ENCODE measurements around the gene CTIF. TPM values are rescaled to one million over a fixed set of nuclear protein-coding genes. Genes with fewer than 3 reads are reported as not detected.

Gene CTIF
- total and polyA plus RNA-seq, 4 donors, result 10.6 to 26.7 (median 12.3) TPM

DNA sequence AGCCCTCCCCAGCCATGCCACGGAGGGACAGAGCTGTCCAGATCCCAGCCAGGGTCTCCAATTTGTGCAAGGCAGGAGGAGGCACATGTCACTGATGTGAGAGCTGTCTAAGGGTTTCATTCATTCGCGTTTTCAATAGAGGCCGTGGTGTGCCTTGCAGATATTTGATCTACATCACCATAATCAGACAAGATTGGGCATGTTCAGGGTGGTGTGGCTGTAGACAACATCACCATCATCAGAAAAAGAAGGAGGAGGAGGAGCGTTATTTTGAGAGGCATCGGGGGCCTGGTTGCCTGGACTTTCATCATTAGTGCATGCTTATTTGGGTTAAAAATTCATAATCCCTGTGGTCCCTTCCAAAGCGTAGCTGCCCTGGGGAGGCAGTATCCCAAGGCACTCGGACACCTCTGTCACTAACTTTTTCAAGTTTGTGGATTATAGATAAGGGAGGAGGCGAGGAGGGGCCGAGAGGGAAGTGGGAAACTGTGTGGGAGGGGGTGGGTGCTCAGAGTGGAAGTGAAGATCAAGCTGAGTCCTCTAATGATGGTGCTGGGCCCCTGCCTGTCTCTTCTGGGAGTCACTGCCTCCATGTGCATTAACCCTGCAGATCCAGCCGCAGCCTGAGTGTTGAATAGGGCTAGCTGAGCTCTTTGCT lies 194.1 kb downstream of the CTIF start (continued):
- TF ChIP-seq JUND (IDR thresholded peaks at IDR 0.05) (no peak), YY1 (IDR thresholded peaks at IDR 0.05) (no peak), EGR1 (IDR thresholded peaks at IDR 0.05; ENCODE audit: low read depth in 2 of 2) (no peak), HNF4G (IDR thresholded peaks at IDR 0.05) (no peak), FOXA1 (IDR thresholded peaks at IDR 0.05) (no peak), FOXA2 (IDR thresholded peaks at IDR 0.05) (no peak)

GRCh38 chr18:48733643-48734253 lies 194.9 kb downstream of the CTIF start:
- H3K4me3 ChIP-seq (ENCODE audit: low read depth in 1 of 3, low read length in 3 of 3), result no peak overlapping the region
- H3K27me3 ChIP-seq (ENCODE audit: control insufficient read depth in 4 of 4, insufficient read depth in 4 of 4, low read length in 3 of 4), result no peaks in the 10 kb centered on the region
- H3K27ac ChIP-seq (ENCODE audit: low read depth in 1 of 2, low read length in 2 of 2), result no peak overlapping the region
- H3K4me1 ChIP-seq (ENCODE audit: control insufficient read depth in 4 of 4, insufficient read depth in 4 of 4, low read length in 3 of 4), result peaks cover 0 to 1% (median 0%) of the 10 kb centered on the region in 4 donors
- no peak for DNase-seq (ENCODE audit: low spot score)
- TF ChIP-seq CTCF (IDR thresholded peaks at IDR 0.05; ENCODE audit: low read depth, low read length, missing input control) (no peak), HNF4G (IDR thresholded peaks at IDR 0.05) (no peak), NR2F2 (IDR thresholded peaks at IDR 0.05) (no peak), RAD21 (IDR thresholded peaks at IDR 0.05) (no peak), YY1 (IDR thresholded peaks at IDR 0.05) (no peak), MAX (IDR thresholded peaks at IDR 0.05) (no peak), GABPA (IDR thresholded peaks at IDR 0.05 in 1 of 2, conservative IDR thresholded peaks at IDR 0.05 in 1 of 2) (no peak), FOXA2 (IDR thresholded peaks at IDR 0.05) (no peak), RXRA (IDR thresholded peaks at IDR 0.05) (no peak), ZBTB33 (IDR thresholded peaks at IDR 0.05) (no peak), SP1 (IDR thresholded peaks at IDR 0.05) (no peak), FOXA1 (IDR thresholded peaks at IDR 0.05) (no peak), HNF4A (conservative IDR thresholded peaks at IDR 0.05) (no peak), TAF1 (conservative IDR thresholded peaks at IDR 0.05) (no peak), JUND (IDR thresholded peaks at IDR 0.05) (no peak), EGR1 (IDR thresholded peaks at IDR 0.05; ENCODE audit: low read depth in 2 of 2) (no peak), REST (IDR thresholded peaks at IDR 0.05) (no peak)
- TF ChIP-seq, protein P1, sequence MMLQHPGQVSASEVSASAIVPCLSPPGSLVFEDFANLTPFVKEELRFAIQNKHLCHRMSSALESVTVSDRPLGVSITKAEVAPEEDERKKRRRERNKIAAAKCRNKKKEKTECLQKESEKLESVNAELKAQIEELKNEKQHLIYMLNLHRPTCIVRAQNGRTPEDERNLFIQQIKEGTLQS (IDR thresholded peaks at IDR 0.05), result no peak
- H3K9ac ChIP-seq (ENCODE audit: low read depth in 1 of 2, low read length in 2 of 2), result no peak overlapping the region
- no peaks in the 10 kb centered on the region for H3K9me3 ChIP-seq (ENCODE audit: control insufficient read depth in 4 of 4, low read length in 3 of 4)
- 79% methylated on average over 10 of the region's 10 CpGs for WGBS
- peaks cover 0 to 8% (median 2%) of the 10 kb centered on the region in 4 donors for H3K36me3 ChIP-seq (ENCODE audit: control insufficient read depth in 4 of 4, insufficient read depth in 3 of 4, low read depth in 1 of 4, low read length in 3 of 4)

Measured in liver (tissue), 9 donors.